ENCODE measurements around the gene PGPEP1.
A peak's percentile ranks its signal among the peaks of the same experiment; 100 is the strongest.
"Not testable (repeated sequence)": the region's sequence is repeated elsewhere in the genome, so short reads cannot be mapped to it uniquely, and the experiment has no call there.

Gene PGPEP1

GRCh38 chr19:18349524-18350128, 9.2 kb downstream of the PGPEP1 start:
- Mint-ChIP-seq H3K4me1 (peaks cover 9% of the 10 kb centered on the region), H3K27ac (no peak overlapping the region), H3K36me3 (peaks cover 22% of the 10 kb centered on the region), H3K27me3 (no peaks in the 10 kb centered on the region), H3K4me3 (no peak overlapping the region), H3K9me3 (no peaks in the 10 kb centered on the region)
- DNase-seq, result peak; percentile 54
- CTCF ChIA-PET, result interaction anchor here (0.8 to 1.4 kb wide), 8 partner anchors 10 to 71 kb away, joined by 3 to 5 read pairs (median 4); no protein-coding TSS in a partner anchor

- Mint-ChIP-seq H3K4me1 (peaks cover 9% of the 10 kb centered on the region), H3K27ac (no peak overlapping the region), H3K9me3 (no peaks in the 10 kb centered on the region), H3K4me3 (no peak overlapping the region), H3K27me3 (no peaks in the 10 kb centered on the region), H3K36me3 (peaks cover 18% of the 10 kb centered on the region)
- DNase-seq, result no peak
- CTCF ChIA-PET, result interaction anchor here (0.8 to 1.4 kb wide), 4 partner anchors 9 to 72 kb away, joined by 3 to 4 read pairs (median 4); no protein-coding TSS in a partner anchor
These were observed 10.1 kb downstream of the PGPEP1 start for GRCh38 chr19:18350490-18350889.

- DNase-seq, result no peak
- Mint-ChIP-seq H3K27me3 (no peaks in the 10 kb centered on the region), H3K4me3 (no peak overlapping the region), H3K9me3 (no peaks in the 10 kb centered on the region), H3K27ac (no peak overlapping the region), H3K36me3 (peaks cover 17% of the 10 kb centered on the region), H3K4me1 (peaks cover 2% of the 10 kb centered on the region)
- CTCF ChIA-PET, result no interaction called here
These were observed 11.1 kb downstream of the PGPEP1 start for GRCh38 chr19:18351544-18351943.

DNA sequence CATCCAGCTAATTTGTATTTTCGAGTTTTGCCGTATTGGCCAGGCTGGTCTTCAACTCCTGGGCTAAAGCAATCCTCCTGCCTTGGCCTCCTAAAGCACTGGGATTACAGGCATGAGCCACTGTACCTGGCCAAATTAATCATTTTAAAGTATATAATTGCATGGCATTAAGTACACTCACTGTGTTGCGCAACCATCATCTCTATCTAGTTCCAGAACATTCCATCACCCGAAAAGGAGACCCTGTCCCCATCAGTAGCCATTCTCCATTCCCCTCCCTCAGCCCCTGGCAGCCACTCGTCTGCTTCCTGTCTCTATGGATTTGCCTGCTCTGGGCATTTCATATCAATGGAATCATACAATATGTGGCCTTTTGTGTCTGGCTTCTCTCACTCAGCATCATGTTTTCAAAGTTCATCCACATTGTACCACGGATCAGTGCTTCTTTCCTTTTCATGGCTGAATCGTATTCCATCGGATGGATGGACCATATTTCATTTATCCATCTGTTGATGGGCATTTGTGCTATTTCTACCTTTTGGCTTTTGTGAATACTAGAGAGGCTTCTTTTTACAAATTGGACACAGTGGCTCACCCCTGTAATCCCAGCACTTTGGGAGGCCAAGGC, 13.1 kb downstream of the PGPEP1 start:
- CTCF ChIA-PET, result no interaction called here
- Mint-ChIP-seq H3K27ac (no peak overlapping the region), H3K27me3 (no peaks in the 10 kb centered on the region), H3K9me3 (no peaks in the 10 kb centered on the region), H3K4me1 (peaks cover 2% of the 10 kb centered on the region), H3K4me3 (no peak overlapping the region), H3K36me3 (peaks cover 14% of the 10 kb centered on the region)
- no peak for DNase-seq

- peaks cover 24% of the 10 kb centered on the region for H3K36me3 Mint-ChIP-seq
- H3K9me3 Mint-ChIP-seq, H3K4me3 Mint-ChIP-seq, DNase-seq, H3K27ac Mint-ChIP-seq, H3K4me1 Mint-ChIP-seq, H3K27me3 Mint-ChIP-seq: not testable (repeated sequence)
- CTCF ChIA-PET, result interaction anchor here (0.9 to 1.4 kb wide), 2 partner anchors 26 to 57 kb away, joined by 3 read pairs; no protein-coding TSS in a partner anchor
These were observed 14.3 kb downstream of the PGPEP1 start for GRCh38 chr19:18354743-18355142.

GRCh38 chr19:18357041-18357440, 16.6 kb downstream of the PGPEP1 start:
- Mint-ChIP-seq H3K36me3 (peaks cover 27% of the 10 kb centered on the region), H3K4me1 (no peaks in the 10 kb centered on the region), H3K27me3 (no peaks in the 10 kb centered on the region), H3K4me3 (no peak overlapping the region), H3K9me3 (no peaks in the 10 kb centered on the region), H3K27ac (no peak overlapping the region)
- DNase-seq, result no peak
- CTCF ChIA-PET, result interaction anchor here (1.7 kb wide), 1 partner anchor 31 kb away, joined by 3 read pairs; no protein-coding TSS in a partner anchor

- CTCF ChIA-PET, result interaction anchor here (0.6 kb wide), 1 partner anchor 22 kb away, joined by 3 read pairs; no protein-coding TSS in a partner anchor
- H3K27me3 Mint-ChIP-seq, result no peaks in the 10 kb centered on the region
- peaks cover 6% of the 10 kb centered on the region for H3K4me1 Mint-ChIP-seq
- H3K27ac Mint-ChIP-seq, result no peak overlapping the region
- no peak for DNase-seq
- H3K36me3 Mint-ChIP-seq, result peaks cover 45% of the 10 kb centered on the region
- no peak overlapping the region for H3K4me3 Mint-ChIP-seq
- H3K9me3 Mint-ChIP-seq, result peaks cover 2% of the 10 kb centered on the region
These were observed 21.2 kb downstream of the PGPEP1 start for GRCh38 chr19:18361646-18362045.

DNA sequence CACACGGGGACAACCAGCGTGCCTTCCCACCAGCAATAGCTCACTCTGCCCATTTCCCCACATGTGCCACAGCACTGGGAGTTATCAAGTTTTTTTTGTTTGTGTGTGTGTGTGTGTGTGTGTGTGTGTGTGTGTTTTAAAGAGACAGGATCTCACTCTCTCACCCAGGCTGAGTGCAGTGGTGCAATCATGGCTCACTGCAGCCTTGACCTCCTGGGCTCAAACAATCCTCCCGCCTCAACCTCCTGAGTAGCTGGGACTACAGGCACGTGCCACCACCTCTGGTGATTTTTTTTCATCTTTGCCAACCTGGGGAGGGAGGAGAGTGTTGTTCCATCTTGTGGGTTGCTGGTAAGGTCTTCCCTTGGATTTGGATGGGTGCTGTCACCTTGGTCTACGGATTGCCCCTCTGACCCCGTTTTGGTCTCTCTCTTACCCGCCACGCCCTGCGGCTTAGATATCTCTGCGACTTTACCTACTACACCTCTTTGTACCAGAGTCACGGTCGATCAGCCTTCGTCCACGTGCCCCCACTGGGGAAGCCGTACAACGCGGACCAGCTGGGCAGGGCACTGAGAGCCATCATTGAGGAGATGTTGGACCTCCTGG, 22.6 kb downstream of the PGPEP1 start:
- H3K4me1 Mint-ChIP-seq, result peaks cover 6% of the 10 kb centered on the region
- DNase-seq, result no peak
- no peak overlapping the region for H3K4me3 Mint-ChIP-seq
- H3K36me3 Mint-ChIP-seq, result peaks cover 39% of the 10 kb centered on the region
- no peak overlapping the region for H3K27ac Mint-ChIP-seq
- no peaks in the 10 kb centered on the region for H3K27me3 Mint-ChIP-seq
- CTCF ChIA-PET, result no interaction called here
- peaks cover 2% of the 10 kb centered on the region for H3K9me3 Mint-ChIP-seq

GRCh38 chr19:18363787-18364186, 23.4 kb downstream of the PGPEP1 start:
- no peak overlapping the region for H3K27ac Mint-ChIP-seq
- peaks cover 2% of the 10 kb centered on the region for H3K9me3 Mint-ChIP-seq
- no peaks in the 10 kb centered on the region for H3K27me3 Mint-ChIP-seq
- CTCF ChIA-PET, result no interaction called here
- peaks cover 6% of the 10 kb centered on the region for H3K4me1 Mint-ChIP-seq
- H3K4me3 Mint-ChIP-seq, result no peak overlapping the region
- peaks cover 37% of the 10 kb centered on the region for H3K36me3 Mint-ChIP-seq
- DNase-seq, result no peak

DNA sequence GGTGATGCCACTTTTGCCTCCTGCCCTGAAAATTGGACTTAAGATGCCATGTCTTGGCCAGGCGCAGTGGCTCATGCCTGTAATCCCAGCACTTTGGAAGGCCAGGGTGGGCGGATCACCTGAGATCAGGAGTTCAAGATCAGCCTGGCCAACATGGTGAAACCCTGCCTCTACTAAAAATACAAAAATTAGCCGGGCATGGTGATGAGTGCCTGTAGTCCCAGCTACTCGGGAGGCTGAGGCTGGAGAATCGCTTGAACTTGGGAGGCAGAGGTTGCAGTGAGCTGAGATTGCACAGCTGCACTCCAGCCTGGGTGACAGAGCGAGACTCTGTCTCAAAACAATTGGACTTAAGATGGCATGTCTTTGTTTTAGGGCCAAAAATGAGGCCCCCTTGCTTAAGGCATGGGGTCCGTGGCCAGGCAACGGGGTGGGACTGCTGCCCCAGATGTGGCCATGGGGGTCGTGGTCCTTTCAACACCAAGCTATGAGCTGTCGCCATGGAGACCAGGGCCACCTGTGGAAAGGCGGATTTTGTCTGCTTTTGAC, 24.0 kb downstream of the PGPEP1 start:
- H3K4me1 Mint-ChIP-seq, H3K9me3 Mint-ChIP-seq, H3K27me3 Mint-ChIP-seq, H3K4me3 Mint-ChIP-seq, H3K27ac Mint-ChIP-seq, DNase-seq: not testable (repeated sequence)
- CTCF ChIA-PET, result interaction anchor here (0.9 to 1.9 kb wide), 2 partner anchors 25 to 111 kb away, joined by 3 to 6 read pairs; no protein-coding TSS in a partner anchor
- H3K36me3 Mint-ChIP-seq, result peaks cover 34% of the 10 kb centered on the region

DNA sequence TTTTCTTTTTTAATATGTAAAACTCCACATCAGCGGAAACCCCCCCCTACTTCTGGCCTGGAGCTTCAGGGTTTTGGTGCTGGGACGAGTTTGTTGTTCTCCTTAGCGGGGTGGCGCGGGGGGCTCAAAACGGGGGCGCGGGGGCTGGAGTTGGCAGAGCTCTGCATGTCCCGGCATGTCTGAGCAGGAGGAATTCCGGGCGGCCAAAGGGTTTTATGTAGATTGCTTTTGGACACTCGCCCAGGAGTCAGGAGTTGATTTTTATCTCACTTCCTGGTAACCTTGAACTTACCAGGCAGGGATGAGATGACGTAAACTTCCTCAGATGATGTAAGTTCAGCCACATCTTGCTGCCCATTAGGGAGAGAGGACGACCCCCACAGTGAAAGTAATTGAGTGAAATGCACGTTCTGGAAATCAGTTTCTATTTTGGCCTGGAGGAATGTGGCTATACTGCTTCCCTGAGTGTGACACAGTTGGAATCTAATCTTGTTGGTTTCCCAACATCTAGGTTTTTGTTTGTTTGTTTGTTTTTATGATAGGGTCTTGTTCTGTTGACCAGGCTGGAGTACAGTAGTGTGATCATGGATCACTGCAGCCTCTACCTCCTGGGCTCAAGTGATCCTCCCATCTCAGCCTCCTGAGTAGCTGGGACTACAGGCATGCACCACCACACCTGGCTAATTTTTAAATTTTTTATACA, 24.6 kb downstream of the PGPEP1 start:
- Mint-ChIP-seq H3K27ac (no peak overlapping the region), H3K4me1 (peaks cover 6% of the 10 kb centered on the region), H3K36me3 (peaks cover 28% of the 10 kb centered on the region), H3K9me3 (peaks cover 2% of the 10 kb centered on the region), H3K4me3 (no peak overlapping the region), H3K27me3 (no peaks in the 10 kb centered on the region)
- CTCF ChIA-PET, result interaction anchor here (0.9 to 1.9 kb wide), 2 partner anchors 24 to 112 kb away, joined by 3 to 6 read pairs; no protein-coding TSS in a partner anchor
- no peak for DNase-seq

- Mint-ChIP-seq H3K27me3 (no peaks in the 10 kb centered on the region), H3K27ac (no peak overlapping the region), H3K36me3 (peaks cover 26% of the 10 kb centered on the region), H3K4me3 (no peak overlapping the region), H3K9me3 (peaks cover 2% of the 10 kb centered on the region), H3K4me1 (peaks cover 6% of the 10 kb centered on the region)
- no peak for DNase-seq
- CTCF ChIA-PET, result interaction anchor here (1.9 kb wide), 1 partner anchor 23 kb away, joined by 6 read pairs; no protein-coding TSS in a partner anchor
These were observed 25.6 kb downstream of the PGPEP1 start for GRCh38 chr19:18366021-18366435.

GRCh38 chr19:18368504-18369222, 28.3 kb downstream of the PGPEP1 start:
- H3K27ac Mint-ChIP-seq, result no peak overlapping the region
- H3K4me1 Mint-ChIP-seq, result peaks cover 9% of the 10 kb centered on the region
- H3K36me3 Mint-ChIP-seq, result peaks cover 16% of the 10 kb centered on the region
- no peak overlapping the region for H3K4me3 Mint-ChIP-seq
- no peak for DNase-seq
- H3K9me3 Mint-ChIP-seq, result peaks cover 2% of the 10 kb centered on the region
- H3K27me3 Mint-ChIP-seq, result peaks cover 4% of the 10 kb centered on the region
- CTCF ChIA-PET, result no interaction called here
